ENCODE results near the gene CLIC5. TPM values are rescaled to one million over a fixed set of nuclear protein-coding genes. Genes with fewer than 3 reads are reported as not detected.

The CLIC5 gene
- total RNA-seq, 1 donor from 2014 or later = 31.3 TPM

GRCh38 chr6:45946352-45946751 is 69.3 kb downstream of the CLIC5 start:
- H3K36me3 Mint-ChIP-seq = peaks cover 7% of the 10 kb centered on the region
- H3K4me3 Mint-ChIP-seq = no peak overlapping the region
- TF ChIP-seq, protein P1, sequence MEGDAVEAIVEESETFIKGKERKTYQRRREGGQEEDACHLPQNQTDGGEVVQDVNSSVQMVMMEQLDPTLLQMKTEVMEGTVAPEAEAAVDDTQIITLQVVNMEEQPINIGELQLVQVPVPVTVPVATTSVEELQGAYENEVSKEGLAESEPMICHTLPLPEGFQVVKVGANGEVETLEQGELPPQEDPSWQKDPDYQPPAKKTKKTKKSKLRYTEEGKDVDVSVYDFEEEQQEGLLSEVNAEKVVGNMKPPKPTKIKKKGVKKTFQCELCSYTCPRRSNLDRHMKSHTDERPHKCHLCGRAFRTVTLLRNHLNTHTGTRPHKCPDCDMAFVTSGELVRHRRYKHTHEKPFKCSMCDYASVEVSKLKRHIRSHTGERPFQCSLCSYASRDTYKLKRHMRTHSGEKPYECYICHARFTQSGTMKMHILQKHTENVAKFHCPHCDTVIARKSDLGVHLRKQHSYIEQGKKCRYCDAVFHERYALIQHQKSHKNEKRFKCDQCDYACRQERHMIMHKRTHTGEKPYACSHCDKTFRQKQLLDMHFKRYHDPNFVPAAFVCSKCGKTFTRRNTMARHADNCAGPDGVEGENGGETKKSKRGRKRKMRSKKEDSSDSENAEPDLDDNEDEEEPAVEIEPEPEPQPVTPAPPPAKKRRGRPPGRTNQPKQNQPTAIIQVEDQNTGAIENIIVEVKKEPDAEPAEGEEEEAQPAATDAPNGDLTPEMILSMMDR (conservative IDR thresholded peaks at IDR 0.05) = peak; percentile 55
- no peak for DNase-seq (ENCODE audit: extremely low spot score, unreplicated experiment)
- no peaks in the 10 kb centered on the region for H3K27me3 Mint-ChIP-seq
- peaks cover 4% of the 10 kb centered on the region for H3K9me3 Mint-ChIP-seq
- peaks cover 37% of the 10 kb centered on the region for H3K4me1 Mint-ChIP-seq (ENCODE audit: unreplicated experiment)
- peak overlapping the region; percentile 26 for H3K27ac Mint-ChIP-seq

- TF ChIP-seq, protein P1 (conservative IDR thresholded peaks at IDR 0.05) = no peak
- no peak for DNase-seq (ENCODE audit: extremely low spot score, unreplicated experiment)
- Mint-ChIP-seq H3K27ac (no peak overlapping the region), H3K9me3 (no peaks in the 10 kb centered on the region), H3K36me3 (peaks cover 12% of the 10 kb centered on the region), H3K4me1 (ENCODE audit: unreplicated experiment) (peaks cover 33% of the 10 kb centered on the region), H3K27me3 (peaks cover 6% of the 10 kb centered on the region), H3K4me3 (no peak overlapping the region)
Measured at GRCh38 chr6:45942953-45943352, 72.7 kb downstream of the CLIC5 start.

DNA sequence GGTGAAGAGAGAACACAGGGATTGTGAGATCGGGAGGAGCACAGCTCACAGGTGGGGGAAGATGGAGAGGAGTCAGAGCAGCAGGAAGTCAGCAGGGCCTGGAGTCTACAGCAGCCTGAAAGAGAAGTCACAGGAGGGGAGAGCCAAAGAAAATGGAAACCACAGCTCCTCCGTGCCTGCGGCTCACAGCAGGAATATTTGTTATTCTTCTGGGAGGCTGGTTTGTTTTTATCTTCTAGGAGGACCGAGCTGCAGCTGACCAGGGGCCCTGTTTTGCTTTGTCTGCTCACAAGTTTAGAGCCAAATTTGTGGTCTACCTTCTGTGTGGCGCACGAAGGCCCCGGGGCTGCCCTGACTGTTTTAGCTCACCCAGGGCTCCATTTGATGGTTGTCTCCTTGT is 81.8 kb downstream of the CLIC5 start:
- no peaks in the 10 kb centered on the region for H3K9me3 Mint-ChIP-seq
- DNase-seq (ENCODE audit: extremely low spot score, unreplicated experiment) = no peak
- TF ChIP-seq, protein P1 (conservative IDR thresholded peaks at IDR 0.05) = no peak
- H3K4me1 Mint-ChIP-seq (ENCODE audit: unreplicated experiment) = peaks cover 22% of the 10 kb centered on the region
- no peak overlapping the region for H3K27ac Mint-ChIP-seq
- H3K27me3 Mint-ChIP-seq = peaks cover 37% of the 10 kb centered on the region
- no peak overlapping the region for H3K4me3 Mint-ChIP-seq
- peaks cover 19% of the 10 kb centered on the region for H3K36me3 Mint-ChIP-seq

DNA sequence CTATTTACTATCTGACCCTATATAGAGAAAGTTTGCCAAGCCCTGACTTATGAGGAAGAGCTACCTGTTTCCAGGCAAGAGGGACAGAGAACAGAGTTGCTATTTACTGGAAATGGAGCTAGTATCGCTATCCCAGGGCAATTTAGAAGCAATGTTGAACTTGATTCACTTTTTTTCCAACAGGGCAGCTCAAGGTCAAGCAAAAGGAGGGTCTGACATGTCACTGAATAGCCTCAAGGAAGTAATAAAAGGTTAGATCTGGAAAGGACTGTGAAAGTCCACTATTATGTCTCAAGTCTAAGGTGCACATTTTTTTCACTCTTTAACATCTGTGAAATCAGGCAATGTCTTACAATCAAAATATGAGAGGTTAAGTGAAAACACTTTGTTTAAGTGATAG is 84.4 kb downstream of the CLIC5 start:
- Mint-ChIP-seq H3K27ac (peak overlapping the region; percentile 23), H3K4me1 (ENCODE audit: unreplicated experiment) (peaks cover 34% of the 10 kb centered on the region), H3K27me3 (peaks cover 29% of the 10 kb centered on the region), H3K4me3 (no peak overlapping the region), H3K36me3 (peaks cover 7% of the 10 kb centered on the region), H3K9me3 (no peaks in the 10 kb centered on the region)
- no peak for DNase-seq (ENCODE audit: extremely low spot score, unreplicated experiment)
- TF ChIP-seq, protein P1 (conservative IDR thresholded peaks at IDR 0.05) = no peak

DNA sequence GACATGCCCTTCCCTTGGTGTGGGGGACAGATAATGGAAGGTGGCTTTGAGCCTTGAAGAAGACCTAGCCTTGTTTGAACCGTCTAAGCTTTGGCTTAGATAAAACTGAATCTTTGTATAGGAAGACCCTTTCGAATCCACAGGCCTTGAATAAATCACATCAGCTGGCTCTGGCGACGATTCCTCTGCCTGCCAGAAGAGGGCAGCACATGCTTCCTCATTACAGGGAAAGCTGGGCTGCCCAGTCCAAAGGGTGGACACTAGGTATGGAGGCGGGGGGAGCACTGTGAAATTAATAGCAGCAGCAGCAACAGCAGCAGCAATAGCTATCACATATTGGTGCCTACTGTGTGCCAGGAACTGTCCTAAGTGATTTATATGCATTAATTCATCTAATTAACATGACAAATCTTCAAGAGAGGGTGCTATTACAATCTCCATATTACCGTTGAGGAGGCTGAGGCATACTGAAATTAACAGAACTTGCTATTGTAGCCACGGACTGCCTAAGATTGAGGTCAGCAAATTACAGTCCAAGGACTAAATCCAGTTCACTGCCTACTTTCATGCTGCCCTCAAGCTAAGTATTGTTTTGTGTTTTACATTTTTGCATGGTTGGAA is 85.1 kb downstream of the CLIC5 start:
- Mint-ChIP-seq H3K9me3 (no peaks in the 10 kb centered on the region), H3K4me1 (ENCODE audit: unreplicated experiment) (peaks cover 34% of the 10 kb centered on the region)

More for the DNA sequence above, 85.1 kb downstream of the CLIC5 start:
- TF ChIP-seq, protein P1 (conservative IDR thresholded peaks at IDR 0.05) = peak; percentile 96
- Mint-ChIP-seq H3K27me3 (peaks cover 26% of the 10 kb centered on the region), H3K27ac (no peak overlapping the region), H3K4me3 (no peak overlapping the region), H3K36me3 (peaks cover 4% of the 10 kb centered on the region)
- no peak for DNase-seq (ENCODE audit: extremely low spot score, unreplicated experiment)

All from type B pancreatic cell (in vitro differentiated cells).